HEK293 (cell line): ENCODE measurements around the gene KCTD10.
A peak's percentile ranks its signal among the peaks of the same experiment; 100 is the strongest.

Experiments used
- CTCF ChIA-PET: fragments of 350-600 bp; formaldehyde crosslinking; extraction: SDS; loops from one replicate; lab custom pipeline; 2021; ENCODE audit warnings: antibody characterized with exemption; lab: Yijun Ruan, JAX
- POLR2A ChIA-PET: fragments of 300-600 bp; formaldehyde crosslinking; extraction: SDS; loops from one replicate; lab custom pipeline; 2020; ENCODE audit warnings: antibody characterized with exemption, inconsistent platforms; lab: Yijun Ruan, JAX
- H3K27ac ChIP-seq: fragments of 200-500 bp; sonication (Bioruptor generic); 2 replicates; pipeline ENCODE4 v1.5.1; 2014; ENCODE audit warnings: low read depth, low read length, control low read depth, inconsistent platforms; ENCODE audit errors: extremely low read depth
- H3K36me3 ChIP-seq, 2 experiments: fragments of 200-500 bp in 1 of 2; sonication (Bioruptor generic) in 1 of 2; 1 replicate in 1 of 2; 2 replicates in 1 of 2; pipeline ENCODE4 v1.5.1; 2014 to 2017; ENCODE audit warnings: inconsistent platforms in 2 of 2, low read length in 2 of 2; ENCODE audit not compliant: control insufficient read depth in 2 of 2, insufficient read depth in 1 of 2
- H3K4me1 ChIP-seq: fragments of 200-500 bp; sonication (Bioruptor generic); 2 replicates; pipeline ENCODE4 v1.5.1; 2014; ENCODE audit warnings: mild to moderate bottlenecking, low read length, inconsistent platforms; ENCODE audit not compliant: control insufficient read depth, insufficient read depth
- H3K4me3 ChIP-seq: 2 replicates; pipeline ENCODE4 v1.5.1; 2011; ENCODE audit warnings: low read depth, mild to moderate bottlenecking, control low read depth, low read length, moderate library complexity
- H3K9me3 ChIP-seq: fragments of 200-500 bp; sonication (Bioruptor generic); 2 replicates; pipeline ENCODE4 v1.5.1; 2014; ENCODE audit warnings: low read depth, low read length, inconsistent platforms; ENCODE audit not compliant: control insufficient read depth, insufficient read depth
- CTCF ChIP-seq: fragments of 450-650 bp; formaldehyde crosslinking; IDR thresholded peaks from 2 replicates; pipeline ENCODE4 v1.5.1; 2016; ENCODE audit warnings: missing biosample characterization, missing genetic modification characterization
- KLF1 ChIP-seq: fragments of 450-650 bp; formaldehyde crosslinking; IDR thresholded peaks from 2 replicates; pipeline ENCODE4 v1.5.1; 2016; ENCODE audit warnings: missing biosample characterization, missing genetic modification characterization
- KLF16 ChIP-seq: fragments of 450-650 bp; formaldehyde crosslinking; IDR thresholded peaks from 2 replicates; pipeline ENCODE4 v1.5.1; 2017; ENCODE audit warnings: missing biosample characterization, missing genetic modification characterization
- SCRT1 ChIP-seq: fragments of 450-650 bp; formaldehyde crosslinking; IDR thresholded peaks from 2 replicates; pipeline ENCODE4 v1.5.1; 2016; ENCODE audit warnings: missing biosample characterization, missing genetic modification characterization, borderline replicate concordance
- TCF7L2 ChIP-seq: IDR thresholded peaks from 2 replicates; pipeline ENCODE4 v1.6.1; 2011; ENCODE audit warnings: low read depth, mild to moderate bottlenecking, inconsistent platforms, low read length, moderate library complexity, borderline replicate concordance
- WT1 ChIP-seq: fragments of 450-650 bp; formaldehyde crosslinking; IDR thresholded peaks from 2 replicates; pipeline ENCODE4 v1.5.1; 2016; ENCODE audit warnings: missing biosample characterization, missing genetic modification characterization
- ZBTB6 ChIP-seq: fragments of 450-650 bp; formaldehyde crosslinking; IDR thresholded peaks from 2 replicates; pipeline ENCODE4 v1.5.1; 2017; ENCODE audit warnings: missing biosample characterization, missing genetic modification characterization
- ZEB2 ChIP-seq: fragments of 450-650 bp; formaldehyde crosslinking; IDR thresholded peaks from 2 replicates; pipeline ENCODE4 v1.5.1; 2016; ENCODE audit warnings: missing biosample characterization, missing genetic modification characterization
- ZNF121 ChIP-seq: fragments of 450-650 bp; formaldehyde crosslinking; IDR thresholded peaks from 2 replicates; pipeline ENCODE4 v1.5.1; 2016; ENCODE audit warnings: missing biosample characterization, missing genetic modification characterization
- ZNF2 ChIP-seq: fragments of 450-650 bp; formaldehyde crosslinking; IDR thresholded peaks from 2 replicates; pipeline ENCODE4 v1.5.1; 2016; ENCODE audit warnings: missing biosample characterization, missing genetic modification characterization
- ZNF202 ChIP-seq: fragments of 450-650 bp; formaldehyde crosslinking; IDR thresholded peaks from 2 replicates; pipeline ENCODE4 v1.5.1; 2016; ENCODE audit warnings: missing biosample characterization, missing genetic modification characterization, borderline replicate concordance
- ZNF311 ChIP-seq: fragments of 450-650 bp; formaldehyde crosslinking; IDR thresholded peaks from 2 replicates; pipeline ENCODE4 v1.5.1; 2017; ENCODE audit warnings: missing biosample characterization, missing genetic modification characterization, borderline replicate concordance
- ZNF518A ChIP-seq: fragments of 450-650 bp; formaldehyde crosslinking; conservative IDR thresholded peaks from 2 replicates; pipeline ENCODE4 v1.5.1; 2016; ENCODE audit warnings: low read depth, missing biosample characterization, missing genetic modification characterization
- ZNF692 ChIP-seq: fragments of 450-650 bp; formaldehyde crosslinking; IDR thresholded peaks from 2 replicates; pipeline ENCODE4 v1.5.1; 2016; ENCODE audit warnings: missing biosample characterization, missing genetic modification characterization
- ZNF704 ChIP-seq: fragments of 450-650 bp; formaldehyde crosslinking; IDR thresholded peaks from 2 replicates; pipeline ENCODE4 v1.5.1; 2016; ENCODE audit warnings: missing biosample characterization, missing genetic modification characterization

Gene KCTD10

GRCh38 chr12:109469517-109469916, 7.6 kb downstream of the KCTD10 start:
- CTCF ChIA-PET, result interaction anchor here (0.6 to 2.5 kb wide), 4 partner anchors 36 to 335 kb away, joined by 3 to 13 read pairs (median 7); no protein-coding TSS in a partner anchor
- TF ChIP-seq ZNF2 (tag by site-specific recombination) (no peak), SCRT1 (tag by site-specific recombination) (no peak), CTCF (tag by site-specific recombination) (no peak), KLF16 (tag by site-specific recombination) (no peak), TCF7L2 (no peak), ZNF202 (no peak), ZNF518A (tag by site-specific recombination) (no peak), ZBTB6 (tag by site-specific recombination) (no peak), ZNF311 (tag by site-specific recombination) (no peak), ZNF692 (tag by site-specific recombination) (no peak)
- TF ChIP-seq, all 188 proteins: peak for 0
- H3K4me1 ChIP-seq, result no peaks in the 10 kb centered on the region
- POLR2A ChIA-PET, result interaction anchor here (1.1 kb wide), 1 partner anchor 8 kb away, joined by 4 read pairs; the partner anchor contains the start of genes KCTD10 and UBE3B
- no peaks in the 10 kb centered on the region for H3K9me3 ChIP-seq
- peaks cover 0 to 55% of the 10 kb centered on the region in 2 experiments; a peak in 2 of 3 replicates for H3K36me3 ChIP-seq
- no peak overlapping the region for H3K27ac ChIP-seq
- no peak overlapping the region for H3K4me3 ChIP-seq

- no peak overlapping the region for H3K27ac ChIP-seq
- CTCF ChIA-PET, result interaction anchor here (0.6 to 1.7 kb wide), 4 partner anchors 40 to 1290 kb away, joined by 3 to 11 read pairs (median 6); no protein-coding TSS in a partner anchor
- POLR2A ChIA-PET, result no interaction called here
These were observed 9.0 kb downstream of the KCTD10 start for GRCh38 chr12:109467978-109468676.

More at GRCh38 chr12:109467978-109468676, 9.0 kb downstream of the KCTD10 start:
- Histone ChIP-seq H3K36me3 (peaks cover 0 to 55% of the 10 kb centered on the region in 2 experiments; a peak in 2 of 3 replicates), H3K4me3 (no peak overlapping the region), H3K9me3 (no peaks in the 10 kb centered on the region), H3K4me1 (peaks cover 9% of the 10 kb centered on the region)
- TF ChIP-seq ZNF121, result no peak
- no peak for TF ChIP-seq ZEB2 (tag by site-specific recombination)
- TF ChIP-seq ZNF704 (tag by site-specific recombination), result no peak
- no peak for TF ChIP-seq WT1 (tag by site-specific recombination)
- TF ChIP-seq KLF1 (tag by site-specific recombination), result peak; percentile 71
